Measurements from ENCODE around the gene CASD1. TPM values are rescaled to one million over a fixed set of nuclear protein-coding genes. Genes with fewer than 3 reads are reported as not detected.

The CASD1 gene
- total and polyA plus RNA-seq, 7 donors: 9.9 to 41.0 (median 29.3) TPM

DNA sequence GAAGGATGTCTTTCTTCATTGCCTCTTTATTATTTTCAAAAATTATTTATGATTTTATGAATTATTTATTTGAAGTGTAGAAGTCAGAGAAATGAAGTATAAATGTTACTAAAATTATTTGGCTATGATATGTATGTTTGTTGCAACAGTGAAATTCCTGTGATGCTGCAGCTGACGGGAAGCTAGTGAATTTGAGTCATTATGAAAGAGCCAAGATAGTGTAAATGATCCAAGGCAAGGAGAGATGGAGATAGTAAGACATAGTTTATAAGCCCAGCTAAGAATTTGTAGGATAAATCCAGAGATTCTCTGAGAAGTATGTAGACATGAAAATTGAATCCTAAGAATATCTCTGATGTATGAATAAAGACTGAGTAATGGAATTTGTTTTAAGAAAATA lies 30.8 kb downstream of the CASD1 start:
- Histone ChIP-seq H3K4me1 (no peaks in the 10 kb centered on the region), H3K9me3 (no peaks in the 10 kb centered on the region), H3K27me3 (no peaks in the 10 kb centered on the region), H3K4me3 (no peak overlapping the region), H3K27ac (no peak overlapping the region), H3K36me3 (peaks cover 0 to 25% (median 0%) of the 10 kb centered on the region in 4 donors)
- 85 to 88% methylated on average over 1 of the region's 1 CpG for WGBS, 2 donors
- TF ChIP-seq EP300 (IDR thresholded peaks at IDR 0.05): no peak
- TF ChIP-seq, protein P1, sequence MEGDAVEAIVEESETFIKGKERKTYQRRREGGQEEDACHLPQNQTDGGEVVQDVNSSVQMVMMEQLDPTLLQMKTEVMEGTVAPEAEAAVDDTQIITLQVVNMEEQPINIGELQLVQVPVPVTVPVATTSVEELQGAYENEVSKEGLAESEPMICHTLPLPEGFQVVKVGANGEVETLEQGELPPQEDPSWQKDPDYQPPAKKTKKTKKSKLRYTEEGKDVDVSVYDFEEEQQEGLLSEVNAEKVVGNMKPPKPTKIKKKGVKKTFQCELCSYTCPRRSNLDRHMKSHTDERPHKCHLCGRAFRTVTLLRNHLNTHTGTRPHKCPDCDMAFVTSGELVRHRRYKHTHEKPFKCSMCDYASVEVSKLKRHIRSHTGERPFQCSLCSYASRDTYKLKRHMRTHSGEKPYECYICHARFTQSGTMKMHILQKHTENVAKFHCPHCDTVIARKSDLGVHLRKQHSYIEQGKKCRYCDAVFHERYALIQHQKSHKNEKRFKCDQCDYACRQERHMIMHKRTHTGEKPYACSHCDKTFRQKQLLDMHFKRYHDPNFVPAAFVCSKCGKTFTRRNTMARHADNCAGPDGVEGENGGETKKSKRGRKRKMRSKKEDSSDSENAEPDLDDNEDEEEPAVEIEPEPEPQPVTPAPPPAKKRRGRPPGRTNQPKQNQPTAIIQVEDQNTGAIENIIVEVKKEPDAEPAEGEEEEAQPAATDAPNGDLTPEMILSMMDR (IDR thresholded peaks at IDR 0.05): no peak
- TF ChIP-seq POLR2A (IDR thresholded peaks at IDR 0.05): no peak
- no peak for TF ChIP-seq POLR2AphosphoS5 (IDR thresholded peaks at IDR 0.05)
- intact Hi-C loops (cut with DNase I): no loop called here
- DNase-seq: no peak

DNA sequence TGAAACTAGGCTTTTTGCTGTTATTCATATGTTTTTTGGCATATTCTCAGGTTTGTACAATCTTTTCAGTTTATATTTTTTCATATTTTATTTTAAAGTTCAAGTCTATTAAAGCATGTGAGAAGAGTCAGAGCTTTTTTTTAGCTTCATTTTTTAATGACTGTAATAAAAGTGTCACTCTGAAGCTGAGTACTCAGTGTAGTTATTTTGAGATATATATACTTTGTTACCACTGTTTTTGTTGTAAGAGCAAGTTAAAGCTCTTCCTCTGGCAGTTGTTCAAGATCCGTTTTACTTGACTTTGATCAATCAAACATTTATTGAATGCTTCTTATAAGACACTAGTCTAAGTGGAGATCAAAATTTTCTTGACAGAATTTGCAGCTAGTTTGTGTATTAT lies 37.5 kb downstream of the CASD1 start:
- H3K4me3 ChIP-seq: no peak overlapping the region
- intact Hi-C loops (cut with DNase I): loop anchor here (5.0 kb wide), 1 partner anchor 35 kb away; no protein-coding TSS in a partner anchor
- no peaks in the 10 kb centered on the region for H3K27me3 ChIP-seq
- WGBS, 2 donors: 14 to 44% methylated on average over 1 of the region's 1 CpG
- peaks cover 0 to 24% (median 11%) of the 10 kb centered on the region in 4 donors for H3K4me1 ChIP-seq
- H3K36me3 ChIP-seq: no peaks in the 10 kb centered on the region
- peak overlapping the region in 1 of 4 donors; percentile 32 for H3K27ac ChIP-seq
- no peaks in the 10 kb centered on the region for H3K9me3 ChIP-seq
- DNase-seq: no peak
- TF ChIP-seq POLR2AphosphoS5 (IDR thresholded peaks at IDR 0.05): peak in 3 of 4 donors; percentile 48 to 56 (median 50)
- TF ChIP-seq, protein P1 (IDR thresholded peaks at IDR 0.05): no peak
- TF ChIP-seq POLR2A (IDR thresholded peaks at IDR 0.05): no peak
- no peak for TF ChIP-seq EP300 (IDR thresholded peaks at IDR 0.05)

DNA sequence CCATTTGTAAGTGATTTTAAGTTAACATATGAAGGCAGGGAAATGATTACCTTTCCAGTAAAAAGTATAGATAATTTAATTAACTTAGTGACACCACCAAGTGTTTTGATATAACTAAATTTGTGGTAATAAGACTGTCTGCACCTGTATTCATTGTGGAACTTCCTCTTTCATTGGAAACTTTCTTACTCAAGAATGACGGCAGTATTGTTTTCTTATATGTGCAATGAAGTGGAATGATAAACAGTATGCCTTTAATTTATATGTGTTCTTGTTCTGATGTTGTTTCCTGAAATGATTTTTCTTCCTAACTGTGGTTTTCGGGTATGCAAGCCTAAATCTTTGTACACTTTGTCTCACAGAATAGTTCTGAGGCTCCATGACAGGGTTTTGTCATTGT lies 46.4 kb downstream of the CASD1 start:
- Histone ChIP-seq H3K27ac (peak overlapping the region in 1 of 4 donors; percentile 57), H3K4me3 (no peak overlapping the region), H3K4me1 (peaks cover 0 to 15% (median 5%) of the 10 kb centered on the region in 4 donors), H3K27me3 (no peaks in the 10 kb centered on the region), H3K36me3 (peaks cover 0 to 17% (median 1%) of the 10 kb centered on the region in 4 donors), H3K9me3 (no peaks in the 10 kb centered on the region)
- 67 to 79% methylated on average over 2 of the region's 2 CpGs for WGBS, 2 donors
- no peak for DNase-seq
- intact Hi-C loops (cut with DNase I): no loop called here
- TF ChIP-seq POLR2A (IDR thresholded peaks at IDR 0.05) (no peak), POLR2AphosphoS5 (IDR thresholded peaks at IDR 0.05) (no peak), EP300 (IDR thresholded peaks at IDR 0.05) (no peak)
- TF ChIP-seq, protein P1 (IDR thresholded peaks at IDR 0.05): no peak

DNA sequence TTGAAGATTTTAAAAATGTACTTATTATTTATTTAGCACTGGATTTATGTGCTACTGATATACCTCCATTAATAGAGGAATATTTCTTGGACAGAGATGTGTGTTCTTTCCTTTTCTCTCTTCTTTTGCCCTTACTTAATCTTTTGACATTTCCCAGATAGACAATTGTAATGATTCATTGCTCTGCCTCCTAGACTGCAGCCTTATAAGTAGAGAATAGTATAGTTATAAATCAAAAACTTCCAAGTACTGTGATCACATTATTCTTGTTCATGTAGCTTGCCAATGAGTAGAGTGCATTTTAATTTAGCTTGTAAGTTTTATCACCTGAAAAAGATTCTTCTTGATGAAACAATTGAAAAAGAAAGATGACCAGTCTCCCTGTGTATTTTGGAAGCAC lies 47.6 kb downstream of the CASD1 start:
- TF ChIP-seq POLR2A (IDR thresholded peaks at IDR 0.05): no peak
- peak in 3 of 4 donors; percentile 46 to 59 (median 54) for TF ChIP-seq EP300 (IDR thresholded peaks at IDR 0.05)
- peak; percentile 71 to 92 (median 87) for TF ChIP-seq POLR2AphosphoS5 (IDR thresholded peaks at IDR 0.05)
- TF ChIP-seq, protein P1 (IDR thresholded peaks at IDR 0.05): no peak
- H3K36me3 ChIP-seq: peaks cover 0 to 17% (median 1%) of the 10 kb centered on the region in 4 donors
- H3K9me3 ChIP-seq: no peaks in the 10 kb centered on the region
- no peaks in the 10 kb centered on the region for H3K27me3 ChIP-seq
- intact Hi-C loops (cut with DNase I): no loop called here
- peaks cover 0 to 26% (median 12%) of the 10 kb centered on the region in 4 donors for H3K4me1 ChIP-seq
- H3K4me3 ChIP-seq: no peak overlapping the region
- DNase-seq: no peak
- H3K27ac ChIP-seq: peak overlapping the region in 2 of 4 donors; percentile 27 to 57

DNA sequence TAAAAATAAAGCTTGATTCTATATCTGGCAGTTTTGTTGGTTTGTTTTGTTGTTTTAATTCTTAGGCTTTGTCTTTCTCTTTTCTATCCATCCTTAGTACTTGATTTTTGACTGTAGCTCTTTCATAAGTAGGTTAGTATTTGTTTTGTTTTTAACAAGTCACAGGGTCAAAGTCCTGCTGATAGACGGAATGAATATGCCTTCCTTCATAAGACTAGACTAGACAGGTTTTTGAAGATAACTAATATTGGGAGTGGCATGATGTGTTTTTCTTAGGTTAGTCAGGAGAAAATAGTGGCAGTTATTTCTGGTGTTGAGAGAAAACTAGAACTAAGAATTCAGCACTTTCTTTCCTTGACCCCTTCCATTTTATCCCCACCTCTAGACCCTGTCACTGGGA lies 50.4 kb downstream of the CASD1 start:
- no peak overlapping the region for H3K4me3 ChIP-seq
- no peak for TF ChIP-seq POLR2AphosphoS5 (IDR thresholded peaks at IDR 0.05)
- no peak for TF ChIP-seq EP300 (IDR thresholded peaks at IDR 0.05)
- TF ChIP-seq POLR2A (IDR thresholded peaks at IDR 0.05): no peak
- TF ChIP-seq, protein P1 (IDR thresholded peaks at IDR 0.05): no peak
- no peaks in the 10 kb centered on the region for H3K9me3 ChIP-seq
- H3K27ac ChIP-seq: no peak overlapping the region
- peaks cover 0 to 2% (median under 1%) of the 10 kb centered on the region in 4 donors for H3K36me3 ChIP-seq
- no peak for DNase-seq
- 23 to 76% methylated on average over 1 of the region's 1 CpG for WGBS, 2 donors
- intact Hi-C loops (cut with DNase I): no loop called here
- no peaks in the 10 kb centered on the region for H3K27me3 ChIP-seq
- peaks cover 0 to 27% (median 13%) of the 10 kb centered on the region in 4 donors for H3K4me1 ChIP-seq

All from sigmoid colon (tissue), 7 donors.